Adrenal gland (tissue), 12 donors: Measurements from ENCODE around the gene VWA5B1. TPM values are rescaled to one million over a fixed set of nuclear protein-coding genes. Genes with fewer than 3 reads are reported as not detected.
"Not testable (repeated sequence)": the region's sequence is repeated elsewhere in the genome, so short reads cannot be mapped to it uniquely, and the experiment has no call there.

Experiments
- DNase-seq, 7 donors: peaks; one replicate each; pipeline ENCODE4 v3.0.0-alpha.2; 2019 to 2020
- H3K27ac ChIP-seq, 5 donors: fragments of 200-600 bp; sonication (generic) in 4 of 5; 1 replicate in 3 of 5; 2 replicates in 2 of 5; pipeline versions ENCODE4 v1.5.1 to v1.8.0; 2016 to 2020; ENCODE audit warnings: mild to moderate bottlenecking in 1 of 5
- H3K27me3 ChIP-seq: fragments of 200-600 bp; 2 replicates; pipeline ENCODE4 v1.8.0; 2021
- H3K36me3 ChIP-seq, 2 donors: fragments of 200-600 bp; replicated peaks in 1 of 2; 1 replicate in 1 of 2; 2 replicates in 1 of 2; pipeline versions ENCODE4 v1.5.1 to v1.8.0; 2018 to 2022
- H3K4me1 ChIP-seq, 2 donors: fragments of 200-600 bp; replicated peaks in 1 of 2; 1 replicate in 1 of 2; 2 replicates in 1 of 2; pipeline versions ENCODE4 v1.5.1 to v1.8.0; 2018 to 2021
- H3K4me3 ChIP-seq, 4 donors: fragments of 200-600 bp; sonication (generic) in 3 of 4; one replicate each; pipeline ENCODE4 v1.5.1; 2016 to 2018
- H3K9me3 ChIP-seq, 3 donors: fragments of 200-600 bp; sonication (generic) in 1 of 3; replicated peaks in 1 of 3; 1 replicate in 2 of 3; 2 replicates in 1 of 3; pipeline versions ENCODE4 v1.5.1 to v1.8.0; 2016 to 2021
- CTCF ChIP-seq, 6 experiments: fragments of 450-650 bp in 4 of 6; fragments of 200-600 bp in 2 of 6; sonication (generic) in 1 of 6; IDR thresholded peaks; 1 replicate in 5 of 6; 2 replicates in 1 of 6; pipeline versions ENCODE4 v1.5.1 to v1.8.0; 2016 to 2021; ENCODE audit warnings: antibody characterized with exemption in 6 of 6, mild to moderate bottlenecking in 2 of 6, moderate library complexity in 1 of 6
- POLR2A ChIP-seq, 2 donors: fragments of 450-650 bp; IDR thresholded peaks; one replicate each; pipeline ENCODE4 v1.6.1; 2017; ENCODE audit warnings: antibody characterized with exemption in 2 of 2, mild to moderate bottlenecking in 2 of 2, moderate library complexity in 1 of 2
- WGBS, 4 donors: extraction: QIAGEN DNeasy Blood & Tissue Kit in 2 of 4; methylation state at CpG; one replicate each; pipeline versions ENCODE4 v1.1.5 to v1.1.7; 2013 to 2017; 5-methylcytosine and 5-hydroxymethylcytosine counted together
- intact Hi-C, 2 donors: fragments of 100-400 bp; cut with DNase I; formaldehyde crosslinking; loops; one replicate each; pipeline versions ENCODE4 v1.14.1 to v1.15.0; 2022 to 2023
- polyA plus RNA-seq, 3 donors: library from polyadenylated mRNA; stranded (reverse); fragments of 200-250 nt in 2 of 3; fragments of 350-450 nt in 1 of 3; fragmentation: Illumina TruSeq in 1 of 3; extraction: RNeasy Lipid Tissue Mini Kit (QIAGEN cat#74804) in 1 of 3; gene quantifications; one replicate each; pipeline ENCODE4 v1.2.3, GENCODE V29; 2013 to 2014
- total RNA-seq, 9 donors: library from RNA; depleted of rRNA in 4 of 9; stranded (reverse); fragments of >200 nt in 4 of 9; fragments of 120-200 nt in 1 of 9; fragmentation: NEBNext Ultra II Directional in 1 of 9; extraction: Animal tissue kit (Norgen Biotek cat#: 25700) in 1 of 9; gene quantifications; one replicate each; pipeline versions ENCODE4 v1.1.0 to v1.2.4, GENCODE V29; 2013 to 2023
- donor health status: healthy with polysubstance abuse.
- donor health status: Bipolar disorder and iron deficiency.
- donor health status: DM: yes; HTN: yes; CAD: no.
- donor health status: DM: no; HTN: no; CAD: no.
- donor health status: DM: no; HTN: no; CAD: no.
- donor health status: DM: yes; HTN: yes; CAD: no.

Gene VWA5B1
- total and polyA plus RNA-seq, 12 donors, result 0.07 to 2.5 (median 0.26) TPM; not detected in 5

GRCh38 chr1:20282533-20282932 is 8.1 kb upstream of the VWA5B1 start:
- TF ChIP-seq CTCF (IDR thresholded peaks at IDR 0.05) (no peak), POLR2A (IDR thresholded peaks at IDR 0.05) (no peak)
- no peak overlapping the region for H3K27ac ChIP-seq
- 61 to 79% (median 68%) methylated on average over 5 of the region's 5 CpGs for WGBS, 4 donors

GRCh38 chr1:20284046-20284445 is 6.6 kb upstream of the VWA5B1 start:
- DNase-seq, result no peak
- no peak for TF ChIP-seq CTCF (IDR thresholded peaks at IDR 0.05)
- no peak for TF ChIP-seq POLR2A (IDR thresholded peaks at IDR 0.05)
- H3K36me3 ChIP-seq, result no peaks in the 10 kb centered on the region
- 54 to 80% (median 62%) methylated on average over 2 of the region's 2 CpGs for WGBS, 4 donors
- H3K27me3 ChIP-seq, result peaks cover 1% of the 10 kb centered on the region
- intact Hi-C loops, result no loop called here
- no peaks in the 10 kb centered on the region for H3K9me3 ChIP-seq
- no peaks in the 10 kb centered on the region for H3K4me1 ChIP-seq
- no peak overlapping the region for H3K4me3 ChIP-seq
- H3K27ac ChIP-seq, result no peak overlapping the region

More at GRCh38 chr1:20282533-20282932, 8.1 kb upstream of the VWA5B1 start:
- no peaks in the 10 kb centered on the region for H3K36me3 ChIP-seq
- H3K27me3 ChIP-seq, result no peaks in the 10 kb centered on the region
- no peak overlapping the region for H3K4me3 ChIP-seq
- peak in 1 of 7 donors; percentile 76 for DNase-seq
- H3K4me1 ChIP-seq, result no peaks in the 10 kb centered on the region
- intact Hi-C loops, result no loop called here
- no peaks in the 10 kb centered on the region for H3K9me3 ChIP-seq

GRCh38 chr1:20284625-20285024 is 6.0 kb upstream of the VWA5B1 start:
- Histone ChIP-seq H3K36me3 (no peaks in the 10 kb centered on the region), H3K4me1 (no peaks in the 10 kb centered on the region), H3K27me3 (peaks cover 2% of the 10 kb centered on the region), H3K9me3 (no peaks in the 10 kb centered on the region), H3K27ac (no peak overlapping the region), H3K4me3 (no peak overlapping the region)
- intact Hi-C loops, result no loop called here
- 84 to 99% (median 90%) methylated on average over 3 of the region's 3 CpGs for WGBS, 4 donors
- no peak for DNase-seq
- TF ChIP-seq POLR2A (IDR thresholded peaks at IDR 0.05) (no peak), CTCF (IDR thresholded peaks at IDR 0.05) (no peak)

- no peaks in the 10 kb centered on the region for H3K4me1 ChIP-seq
- no peak overlapping the region for H3K4me3 ChIP-seq
- 63 to 82% (median 75%) methylated on average over 3 of the region's 3 CpGs for WGBS, 4 donors
- H3K27ac ChIP-seq, result no peak overlapping the region
- no peak for TF ChIP-seq CTCF (IDR thresholded peaks at IDR 0.05)
- no peak for TF ChIP-seq POLR2A (IDR thresholded peaks at IDR 0.05)
- no peak for DNase-seq
- peaks cover 7% of the 10 kb centered on the region for H3K27me3 ChIP-seq
- no peaks in the 10 kb centered on the region for H3K9me3 ChIP-seq
- intact Hi-C loops, result no loop called here
- no peaks in the 10 kb centered on the region for H3K36me3 ChIP-seq
Observed at GRCh38 chr1:20285510-20285909, 5.2 kb upstream of the VWA5B1 start.

DNA sequence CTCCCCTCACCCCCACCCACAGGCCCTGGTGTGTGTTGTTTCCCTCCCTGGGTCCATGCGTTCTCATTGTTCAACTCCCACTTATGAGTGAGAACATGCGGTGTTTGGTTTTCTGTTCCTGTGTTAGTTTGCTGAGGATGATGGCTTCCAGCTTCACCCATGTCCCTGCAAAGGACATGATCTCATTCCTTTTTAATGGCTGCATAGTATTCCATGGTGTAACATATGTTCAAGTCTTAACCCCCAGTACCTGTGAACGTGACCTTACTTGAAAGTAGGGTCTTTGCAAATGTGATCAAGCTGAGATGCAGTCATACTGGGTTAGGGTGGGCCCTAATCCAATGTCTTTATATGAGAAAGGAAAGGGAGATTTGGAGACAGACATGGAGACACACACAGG is 3.0 kb upstream of the VWA5B1 start:
- H3K36me3 ChIP-seq, intact Hi-C loops, H3K27ac ChIP-seq, H3K9me3 ChIP-seq, DNase-seq, H3K4me1 ChIP-seq, H3K4me3 ChIP-seq: not testable (repeated sequence)
- peaks cover 20% of the 10 kb centered on the region for H3K27me3 ChIP-seq
- WGBS, 4 donors, result 81 to 95% (median 90%) methylated on average over 3 of the region's 3 CpGs
